HG03108 (cell line): ENCODE data around the gene PTPRM.

Source experiments
- ATAC-seq: cut with Tn5 transposase; IDR thresholded peaks from one replicate; pipeline ENCODE4 v1.9.1; 2021; ENCODE audit warnings: moderate library complexity; ENCODE audit not compliant: unreplicated experiment

PTPRM gene

GRCh38 chr18:7598167-7599047, 31.3 kb downstream of the PTPRM start:
- no peak for ATAC-seq

- ATAC-seq: no peak
These were observed 32.9 kb downstream of the PTPRM start for GRCh38 chr18:7600036-7600435.

GRCh38 chr18:7600528-7601245, 33.6 kb downstream of the PTPRM start:
- no peak for ATAC-seq

GRCh38 chr18:7601246-7601615, 34.1 kb downstream of the PTPRM start:
- no peak for ATAC-seq

GRCh38 chr18:7601936-7602335, 34.8 kb downstream of the PTPRM start:
- no peak for ATAC-seq

- ATAC-seq: no peak
These were observed 36.3 kb downstream of the PTPRM start for GRCh38 chr18:7603259-7604000.

- ATAC-seq: no peak
These were observed 37.2 kb downstream of the PTPRM start for GRCh38 chr18:7604361-7604760.

GRCh38 chr18:7605705-7606104, 38.6 kb downstream of the PTPRM start:
- no peak for ATAC-seq

- ATAC-seq: no peak
These were observed 40.5 kb downstream of the PTPRM start for GRCh38 chr18:7607540-7608173.

- ATAC-seq: no peak
These were observed 41.0 kb downstream of the PTPRM start for GRCh38 chr18:7608174-7608550.

GRCh38 chr18:7608781-7609201, 41.7 kb downstream of the PTPRM start:
- ATAC-seq: no peak

GRCh38 chr18:7609617-7610016, 42.5 kb downstream of the PTPRM start:
- ATAC-seq: no peak

GRCh38 chr18:7614042-7614441, 46.9 kb downstream of the PTPRM start:
- no peak for ATAC-seq

- ATAC-seq: no peak
These were observed 48.7 kb downstream of the PTPRM start for GRCh38 chr18:7615840-7616239.

- ATAC-seq: no peak
These were observed 49.5 kb downstream of the PTPRM start for GRCh38 chr18:7616661-7617060.

- ATAC-seq: no peak
These were observed 50.8 kb downstream of the PTPRM start for GRCh38 chr18:7617738-7618422.

- ATAC-seq: no peak
These were observed 51.9 kb downstream of the PTPRM start for GRCh38 chr18:7618891-7619442.

- no peak for ATAC-seq
These were observed 52.6 kb downstream of the PTPRM start for GRCh38 chr18:7619676-7620075.

- no peak for ATAC-seq
These were observed 55.6 kb downstream of the PTPRM start for GRCh38 chr18:7622721-7623120.

GRCh38 chr18:7623681-7624080, 56.6 kb downstream of the PTPRM start:
- ATAC-seq: no peak
